AG09309 (cell line): ENCODE measurements around the gene GJB4.

ENCODE experiments used
- DNase-seq: peaks from one replicate; pipeline ENCODE4 v3.0.0-alpha.2; 2010; ENCODE audit warnings: low read depth
- H3K4me3 ChIP-seq: 2 replicates; pipeline ENCODE4 v1.5.1; 2011; ENCODE audit warnings: mild to moderate bottlenecking, low read depth, low read length, moderate library complexity; ENCODE audit not compliant: control insufficient read depth
- TF ChIP-seq, protein P1 (sequence below): IDR thresholded peaks from 2 replicates; pipeline ENCODE4 v1.5.1; 2011; ENCODE audit warnings: mild to moderate bottlenecking, low read depth, low read length, inconsistent platforms; ENCODE audit not compliant: insufficient read depth, control insufficient read depth; ENCODE audit errors: missing control alignments

The GJB4 gene

DNA sequence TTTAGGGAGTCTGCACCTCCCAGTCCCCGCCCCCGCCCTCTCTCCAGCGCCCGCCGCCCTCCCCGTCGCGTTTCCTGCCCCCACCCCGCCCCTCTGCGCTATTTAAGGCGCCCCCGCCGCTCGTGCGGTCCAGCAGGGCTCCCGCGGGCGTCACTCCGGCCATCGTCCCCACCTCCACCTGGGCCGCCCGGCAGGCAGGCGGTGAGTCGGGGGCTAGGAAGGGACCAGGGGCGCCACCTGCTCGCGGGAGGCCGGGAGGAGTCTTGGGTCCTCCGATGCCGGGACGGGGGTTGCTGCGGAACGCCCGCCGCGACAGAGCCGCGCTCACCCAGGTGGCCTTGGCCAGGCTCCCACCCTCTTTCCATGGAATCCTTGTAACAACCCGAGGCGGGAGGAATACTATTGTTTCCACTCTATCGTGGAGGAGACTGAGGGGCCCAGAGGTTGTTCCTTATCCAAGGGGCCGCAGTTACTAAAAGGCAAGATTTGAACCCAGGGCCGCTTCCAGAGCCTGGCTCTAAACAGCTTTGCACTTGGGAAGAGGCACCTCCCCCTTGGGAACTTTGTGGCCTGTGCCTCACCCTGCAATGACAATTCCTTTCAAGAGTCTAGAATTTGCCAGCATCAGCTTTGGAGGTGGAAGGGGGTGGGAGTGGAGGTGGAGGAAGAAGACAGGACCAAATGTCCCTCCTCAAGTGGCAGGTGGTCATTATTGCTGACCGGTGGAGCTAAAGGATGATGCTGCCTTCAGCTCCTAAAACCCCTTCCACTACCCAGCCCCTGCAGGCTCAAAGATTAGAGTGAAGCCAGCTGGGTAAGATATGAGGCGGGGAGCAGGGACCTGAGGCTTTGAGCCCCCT lies 33.6 kb downstream of the GJB4 start, which contains the start of gene GJA4:
GJA4 (plus strand) TSS at position 132 of the 860 bp plus-strand sequence. CDS start 1,215 bp downstream, outside the sequence.
- no peak for DNase-seq
- no peak within 1 kb of the TSS for H3K4me3 ChIP-seq
- TF ChIP-seq, protein P1, sequence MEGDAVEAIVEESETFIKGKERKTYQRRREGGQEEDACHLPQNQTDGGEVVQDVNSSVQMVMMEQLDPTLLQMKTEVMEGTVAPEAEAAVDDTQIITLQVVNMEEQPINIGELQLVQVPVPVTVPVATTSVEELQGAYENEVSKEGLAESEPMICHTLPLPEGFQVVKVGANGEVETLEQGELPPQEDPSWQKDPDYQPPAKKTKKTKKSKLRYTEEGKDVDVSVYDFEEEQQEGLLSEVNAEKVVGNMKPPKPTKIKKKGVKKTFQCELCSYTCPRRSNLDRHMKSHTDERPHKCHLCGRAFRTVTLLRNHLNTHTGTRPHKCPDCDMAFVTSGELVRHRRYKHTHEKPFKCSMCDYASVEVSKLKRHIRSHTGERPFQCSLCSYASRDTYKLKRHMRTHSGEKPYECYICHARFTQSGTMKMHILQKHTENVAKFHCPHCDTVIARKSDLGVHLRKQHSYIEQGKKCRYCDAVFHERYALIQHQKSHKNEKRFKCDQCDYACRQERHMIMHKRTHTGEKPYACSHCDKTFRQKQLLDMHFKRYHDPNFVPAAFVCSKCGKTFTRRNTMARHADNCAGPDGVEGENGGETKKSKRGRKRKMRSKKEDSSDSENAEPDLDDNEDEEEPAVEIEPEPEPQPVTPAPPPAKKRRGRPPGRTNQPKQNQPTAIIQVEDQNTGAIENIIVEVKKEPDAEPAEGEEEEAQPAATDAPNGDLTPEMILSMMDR: no peak

DNA sequence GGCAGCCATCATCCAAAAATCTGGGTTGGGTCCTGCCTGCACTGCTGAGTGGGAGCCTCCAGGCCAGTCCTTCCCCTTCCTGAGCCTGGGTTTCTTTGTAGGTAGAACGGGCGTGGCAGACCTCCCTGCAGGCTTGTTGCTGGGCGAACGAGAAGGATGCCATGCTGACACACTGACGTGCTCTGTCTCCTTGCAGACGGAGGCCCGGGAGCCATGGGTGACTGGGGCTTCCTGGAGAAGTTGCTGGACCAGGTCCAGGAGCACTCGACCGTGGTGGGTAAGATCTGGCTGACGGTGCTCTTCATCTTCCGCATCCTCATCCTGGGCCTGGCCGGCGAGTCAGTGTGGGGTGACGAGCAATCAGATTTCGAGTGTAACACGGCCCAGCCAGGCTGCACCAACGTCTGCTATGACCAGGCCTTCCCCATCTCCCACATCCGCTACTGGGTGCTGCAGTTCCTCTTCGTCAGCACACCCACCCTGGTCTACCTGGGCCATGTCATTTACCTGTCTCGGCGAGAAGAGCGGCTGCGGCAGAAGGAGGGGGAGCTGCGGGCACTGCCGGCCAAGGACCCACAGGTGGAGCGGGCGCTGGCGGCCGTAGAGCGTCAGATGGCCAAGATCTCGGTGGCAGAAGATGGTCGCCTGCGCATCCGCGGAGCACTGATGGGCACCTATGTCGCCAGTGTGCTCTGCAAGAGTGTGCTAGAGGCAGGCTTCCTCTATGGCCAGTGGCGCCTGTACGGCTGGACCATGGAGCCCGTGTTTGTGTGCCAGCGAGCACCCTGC lies 34.7 kb downstream of the GJB4 start:
- H3K4me3 ChIP-seq: no peak overlapping the region
- no peak for DNase-seq
- TF ChIP-seq, protein P1: no peak

DNA sequence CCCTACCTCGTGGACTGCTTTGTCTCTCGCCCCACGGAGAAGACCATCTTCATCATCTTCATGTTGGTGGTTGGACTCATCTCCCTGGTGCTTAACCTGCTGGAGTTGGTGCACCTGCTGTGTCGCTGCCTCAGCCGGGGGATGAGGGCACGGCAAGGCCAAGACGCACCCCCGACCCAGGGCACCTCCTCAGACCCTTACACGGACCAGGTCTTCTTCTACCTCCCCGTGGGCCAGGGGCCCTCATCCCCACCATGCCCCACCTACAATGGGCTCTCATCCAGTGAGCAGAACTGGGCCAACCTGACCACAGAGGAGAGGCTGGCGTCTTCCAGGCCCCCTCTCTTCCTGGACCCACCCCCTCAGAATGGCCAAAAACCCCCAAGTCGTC lies 35.2 kb downstream of the GJB4 start:
- no peak overlapping the region for H3K4me3 ChIP-seq
- TF ChIP-seq, protein P1: no peak
- no peak for DNase-seq

DNA sequence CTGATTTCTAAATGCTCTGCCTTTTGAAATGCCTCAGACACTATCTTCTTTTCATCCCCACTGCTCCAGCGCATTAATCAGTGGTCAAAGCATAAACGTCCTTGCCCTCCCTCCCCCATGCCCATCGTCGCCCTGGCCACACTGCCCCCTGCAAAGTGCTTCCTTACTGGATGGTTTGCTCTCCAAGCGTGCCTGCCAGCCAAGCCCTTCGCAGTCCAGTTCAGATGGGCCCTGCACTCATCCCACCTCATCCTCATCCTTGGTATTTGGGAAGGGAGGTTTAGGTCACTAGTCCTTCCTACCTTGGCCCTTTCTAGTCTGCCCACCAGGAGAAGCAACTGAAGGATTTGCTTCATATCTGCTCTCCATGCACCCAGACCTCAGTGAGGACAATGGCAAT lies 36.4 kb downstream of the GJB4 start:
- no peak for DNase-seq
- no peak overlapping the region for H3K4me3 ChIP-seq
- TF ChIP-seq, protein P1: no peak

DNA sequence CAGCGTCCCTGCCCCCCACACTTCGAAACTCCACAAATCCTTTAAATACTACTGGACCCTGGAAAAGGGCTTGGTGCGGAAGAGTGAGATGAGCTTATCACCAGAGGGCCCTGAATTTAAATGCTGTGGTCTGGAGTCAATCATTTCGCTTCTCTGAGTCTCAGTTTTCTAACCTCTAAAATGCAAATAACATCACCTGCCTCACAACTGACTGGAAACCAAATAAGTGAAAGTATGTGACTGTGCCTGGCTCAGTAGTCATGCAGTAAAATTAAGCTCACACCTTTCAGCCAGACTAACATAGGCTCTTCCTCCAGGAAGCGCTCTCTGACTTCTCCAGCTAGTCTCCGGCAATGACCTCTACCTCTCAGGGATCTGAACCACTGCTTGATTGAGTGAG lies 37.5 kb downstream of the GJB4 start:
- no peak overlapping the region for H3K4me3 ChIP-seq
- TF ChIP-seq, protein P1: no peak
- DNase-seq: no peak

DNA sequence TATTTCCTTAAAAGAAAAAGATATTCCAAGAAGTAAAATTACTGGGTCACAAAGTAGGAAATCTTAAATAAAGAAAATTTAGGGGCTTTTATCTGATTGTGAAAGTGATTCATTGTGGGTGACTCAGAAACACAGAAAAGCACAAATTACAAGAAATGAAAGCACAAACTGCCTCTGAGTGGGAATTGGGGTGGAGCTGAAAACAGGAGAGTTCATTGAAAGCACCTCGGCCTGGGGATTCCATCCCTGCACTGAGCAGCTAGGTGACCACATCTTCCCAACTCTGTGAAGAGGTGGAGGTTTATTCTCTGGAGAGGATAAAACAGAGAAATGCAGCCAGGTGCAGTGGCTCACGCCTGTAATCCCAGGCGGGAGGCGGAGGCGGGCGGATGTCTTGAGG lies 40.7 kb downstream of the GJB4 start:
- TF ChIP-seq, protein P1: no peak
- DNase-seq: peak; percentile 2
- no peak overlapping the region for H3K4me3 ChIP-seq
